ENCODE results near the gene THOC6.
A peak's percentile ranks its signal among the peaks of the same experiment; 100 is the strongest.

THOC6 gene

DNA sequence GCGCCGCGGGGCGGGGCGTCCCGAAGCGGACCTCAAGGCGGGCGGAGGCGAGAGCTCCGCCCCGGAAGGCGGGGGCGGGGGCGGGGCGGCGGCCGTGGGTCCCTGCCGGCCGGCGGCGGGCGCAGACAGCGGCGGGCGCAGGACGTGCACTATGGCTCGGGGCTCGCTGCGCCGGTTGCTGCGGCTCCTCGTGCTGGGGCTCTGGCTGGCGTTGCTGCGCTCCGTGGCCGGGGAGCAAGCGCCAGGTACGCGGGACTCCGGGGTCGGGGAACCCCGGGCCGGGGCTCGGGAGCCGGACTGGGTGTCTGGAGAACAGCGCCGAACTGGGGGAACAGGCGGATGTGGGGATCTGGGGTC lies 3.6 kb upstream of the THOC6 start, which contains the start of gene TNFRSF12A:
TSS of gene TNFRSF12A (plus strand) at position 122 of the 357 bp plus-strand sequence. CDS start at position 152, 30 bp downstream.
- TF ChIP-seq CSDC2 (CRISPR knock-in tag; IDR thresholded peaks at IDR 0.05), result 0 out of 2 replicates have a peak, but pooled peaks have one; percentile 16
- TF ChIP-seq RARB (CRISPR knock-in tag; IDR thresholded peaks at IDR 0.05), result no peak
- ATAC-seq, result peak; percentile 2; the same call in 2 of the 3 replicates

DNA sequence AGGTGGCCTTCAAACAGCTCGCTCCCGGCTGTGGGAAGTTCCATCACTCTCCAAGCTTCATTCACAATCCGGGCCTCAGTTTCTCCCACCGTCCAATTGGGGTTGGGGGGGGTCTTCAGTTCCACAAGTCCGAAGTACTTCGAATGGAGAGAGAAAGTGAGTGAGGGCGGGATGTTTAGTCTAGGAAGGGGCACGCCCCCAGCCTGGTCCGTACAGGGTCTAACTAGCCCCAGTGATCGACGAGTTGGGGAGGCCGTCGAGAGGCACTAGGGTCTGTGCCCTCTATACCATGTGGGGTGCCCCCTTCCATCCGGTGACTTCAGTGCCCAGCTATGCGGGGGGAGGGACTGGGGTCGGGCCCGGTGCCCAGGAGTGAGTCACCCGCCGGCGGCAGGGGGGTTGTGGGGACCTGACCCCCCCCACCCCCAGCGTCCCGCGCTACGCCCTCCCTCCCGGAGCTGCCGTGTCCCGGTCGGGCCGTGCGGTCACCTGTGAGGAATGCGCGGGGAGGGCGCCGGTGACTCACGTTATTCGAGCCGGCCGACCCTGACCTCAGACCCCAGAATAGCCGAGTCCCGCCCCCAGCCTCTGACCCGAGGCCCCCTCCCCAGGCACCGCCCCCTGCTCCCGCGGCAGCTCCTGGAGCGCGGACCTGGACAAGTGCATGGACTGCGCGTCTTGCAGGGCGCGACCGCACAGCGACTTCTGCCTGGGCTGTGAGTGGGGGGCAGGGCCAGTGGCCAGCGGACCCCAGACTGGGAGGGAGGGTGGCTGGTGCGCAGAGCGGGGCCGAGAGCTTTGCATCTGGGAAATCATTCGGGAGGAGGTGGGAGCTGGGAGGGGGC lies 3.0 kb upstream of the THOC6 start:
- TF ChIP-seq ISL1 (CRISPR knock-in tag; IDR thresholded peaks at IDR 0.05) (0 out of 2 replicates have a peak, but pooled peaks have one; percentile 13), ESRRG (CRISPR knock-in tag; IDR thresholded peaks at IDR 0.05) (no peak), SNAI2 (CRISPR knock-in tag; IDR thresholded peaks at IDR 0.05) (no peak), ZNF70 (CRISPR knock-in tag; IDR thresholded peaks at IDR 0.05) (no peak), OSR1 (CRISPR knock-in tag; IDR thresholded peaks at IDR 0.05) (no peak), ZFP3 (CRISPR knock-in tag; IDR thresholded peaks at IDR 0.05) (no peak), TCF4 (CRISPR knock-in tag; IDR thresholded peaks at IDR 0.05; ENCODE audit: borderline replicate concordance) (no peak), BACH2 (CRISPR knock-in tag; IDR thresholded peaks at IDR 0.05; ENCODE audit: borderline replicate concordance) (no peak), CSDC2 (CRISPR knock-in tag; IDR thresholded peaks at IDR 0.05) (0 out of 2 replicates have a peak, but pooled peaks have one; percentile 12), ZFP30 (CRISPR knock-in tag; IDR thresholded peaks at IDR 0.05) (no peak), ZC3H10 (CRISPR knock-in tag; IDR thresholded peaks at IDR 0.05) (peak; percentile 30; the same call in 1 of the 2 replicates), ZNF8 (CRISPR knock-in tag; IDR thresholded peaks at IDR 0.05) (no peak), PPARA (CRISPR knock-in tag; IDR thresholded peaks at IDR 0.05; ENCODE audit: borderline replicate concordance) (no peak), ARNTL (CRISPR knock-in tag; IDR thresholded peaks at IDR 0.05; ENCODE audit: borderline replicate concordance, low read depth) (no peak), GLIS3 (CRISPR knock-in tag; IDR thresholded peaks at IDR 0.05) (peak; percentile 88)
- TF ChIP-seq, protein P1, sequence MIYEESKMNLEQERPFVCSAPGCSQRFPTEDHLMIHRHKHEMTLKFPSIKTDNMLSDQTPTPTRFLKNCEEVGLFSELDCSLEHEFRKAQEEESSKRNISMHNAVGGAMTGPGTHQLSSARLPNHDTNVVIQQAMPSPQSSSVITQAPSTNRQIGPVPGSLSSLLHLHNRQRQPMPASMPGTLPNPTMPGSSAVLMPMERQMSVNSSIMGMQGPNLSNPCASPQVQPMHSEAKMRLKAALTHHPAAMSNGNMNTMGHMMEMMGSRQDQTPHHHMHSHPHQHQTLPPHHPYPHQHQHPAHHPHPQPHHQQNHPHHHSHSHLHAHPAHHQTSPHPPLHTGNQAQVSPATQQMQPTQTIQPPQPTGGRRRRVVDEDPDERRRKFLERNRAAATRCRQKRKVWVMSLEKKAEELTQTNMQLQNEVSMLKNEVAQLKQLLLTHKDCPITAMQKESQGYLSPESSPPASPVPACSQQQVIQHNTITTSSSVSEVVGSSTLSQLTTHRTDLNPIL (CRISPR knock-in tag; IDR thresholded peaks at IDR 0.05; ENCODE audit: low read depth), result peak; percentile 73; the same call in 1 of the 2 replicates
- TF ChIP-seq, protein P2, sequence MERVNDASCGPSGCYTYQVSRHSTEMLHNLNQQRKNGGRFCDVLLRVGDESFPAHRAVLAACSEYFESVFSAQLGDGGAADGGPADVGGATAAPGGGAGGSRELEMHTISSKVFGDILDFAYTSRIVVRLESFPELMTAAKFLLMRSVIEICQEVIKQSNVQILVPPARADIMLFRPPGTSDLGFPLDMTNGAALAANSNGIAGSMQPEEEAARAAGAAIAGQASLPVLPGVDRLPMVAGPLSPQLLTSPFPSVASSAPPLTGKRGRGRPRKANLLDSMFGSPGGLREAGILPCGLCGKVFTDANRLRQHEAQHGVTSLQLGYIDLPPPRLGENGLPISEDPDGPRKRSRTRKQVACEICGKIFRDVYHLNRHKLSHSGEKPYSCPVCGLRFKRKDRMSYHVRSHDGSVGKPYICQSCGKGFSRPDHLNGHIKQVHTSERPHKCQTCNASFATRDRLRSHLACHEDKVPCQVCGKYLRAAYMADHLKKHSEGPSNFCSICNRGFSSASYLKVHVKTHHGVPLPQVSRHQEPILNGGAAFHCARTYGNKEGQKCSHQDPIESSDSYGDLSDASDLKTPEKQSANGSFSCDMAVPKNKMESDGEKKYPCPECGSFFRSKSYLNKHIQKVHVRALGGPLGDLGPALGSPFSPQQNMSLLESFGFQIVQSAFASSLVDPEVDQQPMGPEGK (CRISPR knock-in tag; IDR thresholded peaks at IDR 0.05; ENCODE audit: borderline replicate concordance), result peak; percentile 98
- TF ChIP-seq, protein P3, sequence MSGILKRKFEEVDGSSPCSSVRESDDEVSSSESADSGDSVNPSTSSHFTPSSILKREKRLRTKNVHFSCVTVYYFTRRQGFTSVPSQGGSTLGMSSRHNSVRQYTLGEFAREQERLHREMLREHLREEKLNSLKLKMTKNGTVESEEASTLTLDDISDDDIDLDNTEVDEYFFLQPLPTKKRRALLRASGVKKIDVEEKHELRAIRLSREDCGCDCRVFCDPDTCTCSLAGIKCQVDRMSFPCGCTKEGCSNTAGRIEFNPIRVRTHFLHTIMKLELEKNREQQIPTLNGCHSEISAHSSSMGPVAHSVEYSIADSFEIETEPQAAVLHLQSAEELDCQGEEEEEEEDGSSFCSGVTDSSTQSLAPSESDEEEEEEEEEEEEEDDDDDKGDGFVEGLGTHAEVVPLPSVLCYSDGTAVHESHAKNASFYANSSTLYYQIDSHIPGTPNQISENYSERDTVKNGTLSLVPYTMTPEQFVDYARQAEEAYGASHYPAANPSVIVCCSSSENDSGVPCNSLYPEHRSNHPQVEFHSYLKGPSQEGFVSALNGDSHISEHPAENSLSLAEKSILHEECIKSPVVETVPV (CRISPR knock-in tag; IDR thresholded peaks at IDR 0.05), result no peak
- peak; percentile 29 for ATAC-seq

DNA sequence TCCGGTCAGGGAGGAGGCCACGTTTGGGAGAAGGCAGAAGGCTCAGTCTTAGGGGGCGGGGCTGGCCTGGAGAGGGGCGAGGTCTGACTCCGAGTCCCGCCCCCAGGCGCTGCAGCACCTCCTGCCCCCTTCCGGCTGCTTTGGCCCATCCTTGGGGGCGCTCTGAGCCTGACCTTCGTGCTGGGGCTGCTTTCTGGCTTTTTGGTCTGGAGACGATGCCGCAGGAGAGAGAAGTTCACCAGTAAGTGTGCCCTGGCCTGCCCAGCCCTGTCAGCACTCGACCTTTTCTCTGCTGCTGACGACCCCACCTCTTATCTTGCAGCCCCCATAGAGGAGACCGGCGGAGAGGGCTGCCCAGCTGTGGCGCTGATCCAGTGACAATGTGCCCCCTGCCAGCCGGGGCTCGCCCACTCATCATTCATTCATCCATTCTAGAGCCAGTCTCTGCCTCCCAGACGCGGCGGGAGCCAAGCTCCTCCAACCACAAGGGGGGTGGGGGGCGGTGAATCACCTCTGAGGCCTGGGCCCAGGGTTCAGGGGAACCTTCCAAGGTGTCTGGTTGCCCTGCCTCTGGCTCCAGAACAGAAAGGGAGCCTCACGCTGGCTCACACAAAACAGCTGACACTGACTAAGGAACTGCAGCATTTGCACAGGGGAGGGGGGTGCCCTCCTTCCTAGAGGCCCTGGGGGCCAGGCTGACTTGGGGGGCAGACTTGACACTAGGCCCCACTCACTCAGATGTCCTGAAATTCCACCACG lies 2.2 kb upstream of the THOC6 start:
- TF ChIP-seq, protein P1 (CRISPR knock-in tag; IDR thresholded peaks at IDR 0.05; ENCODE audit: low read depth), result no peak
- TF ChIP-seq, protein P3 (CRISPR knock-in tag; IDR thresholded peaks at IDR 0.05), result no peak
- TF ChIP-seq TOX (CRISPR knock-in tag; IDR thresholded peaks at IDR 0.05; ENCODE audit: borderline replicate concordance), result no peak
- no peak for TF ChIP-seq ZNF565 (CRISPR knock-in tag; conservative IDR thresholded peaks at IDR 0.05; ENCODE audit: low read depth)
- TF ChIP-seq BACH2 (CRISPR knock-in tag; IDR thresholded peaks at IDR 0.05; ENCODE audit: borderline replicate concordance), result no peak
- TF ChIP-seq ZC3H10 (CRISPR knock-in tag; IDR thresholded peaks at IDR 0.05), result no peak
- TF ChIP-seq SNAI2 (CRISPR knock-in tag; IDR thresholded peaks at IDR 0.05), result no peak
- TF ChIP-seq GLIS3 (CRISPR knock-in tag; IDR thresholded peaks at IDR 0.05), result no peak
- ATAC-seq, result peak; percentile 41
